HG02973 (cell line): Measurements from ENCODE around the gene MARK3.

Source experiments
- ATAC-seq: cut with Tn5 transposase; IDR thresholded peaks from one replicate; pipeline ENCODE4 v1.9.1; 2021; ENCODE audit warnings: moderate library complexity; ENCODE audit not compliant: unreplicated experiment

Gene MARK3

DNA sequence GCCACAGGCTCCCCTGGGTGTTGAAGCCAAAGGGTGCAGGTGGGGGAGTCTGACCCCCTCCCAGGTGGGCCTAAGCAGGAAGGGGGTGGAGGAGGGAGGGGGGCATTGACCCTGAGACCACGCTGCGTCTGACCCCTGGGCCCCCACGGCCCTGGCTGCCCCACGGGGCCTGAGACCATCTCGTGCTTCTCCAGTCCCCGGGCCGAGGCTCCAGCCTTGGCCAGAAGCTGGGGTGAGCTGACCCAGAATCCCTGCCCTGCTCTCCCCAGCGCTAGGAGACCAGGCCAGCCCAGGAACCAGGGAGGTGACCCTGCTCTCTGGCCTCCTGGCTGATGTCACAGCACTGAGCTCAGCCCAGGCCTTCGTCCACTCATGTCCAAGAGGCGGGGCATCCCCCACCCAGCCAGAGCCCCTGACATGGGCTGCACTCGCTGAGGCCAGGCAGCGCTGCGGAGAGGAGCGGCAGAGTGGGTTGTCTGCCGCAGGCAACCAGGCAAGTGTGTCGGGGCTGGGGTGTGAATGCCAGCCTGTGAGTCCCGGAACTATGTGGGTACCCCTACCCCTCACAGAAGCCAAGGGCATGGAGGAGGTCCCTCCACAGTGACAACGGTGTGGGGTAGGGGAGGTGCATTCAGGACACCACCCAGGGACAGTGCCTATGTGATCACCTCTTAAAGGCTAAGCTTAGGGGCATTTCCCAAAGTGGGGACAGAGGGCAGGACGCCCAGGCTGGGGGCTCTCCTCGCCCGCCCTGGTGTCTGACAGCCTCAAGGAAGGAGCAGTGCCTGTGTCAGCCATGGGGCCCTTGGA, 150.1 kb downstream of the MARK3 start:
- ATAC-seq, result no peak

DNA sequence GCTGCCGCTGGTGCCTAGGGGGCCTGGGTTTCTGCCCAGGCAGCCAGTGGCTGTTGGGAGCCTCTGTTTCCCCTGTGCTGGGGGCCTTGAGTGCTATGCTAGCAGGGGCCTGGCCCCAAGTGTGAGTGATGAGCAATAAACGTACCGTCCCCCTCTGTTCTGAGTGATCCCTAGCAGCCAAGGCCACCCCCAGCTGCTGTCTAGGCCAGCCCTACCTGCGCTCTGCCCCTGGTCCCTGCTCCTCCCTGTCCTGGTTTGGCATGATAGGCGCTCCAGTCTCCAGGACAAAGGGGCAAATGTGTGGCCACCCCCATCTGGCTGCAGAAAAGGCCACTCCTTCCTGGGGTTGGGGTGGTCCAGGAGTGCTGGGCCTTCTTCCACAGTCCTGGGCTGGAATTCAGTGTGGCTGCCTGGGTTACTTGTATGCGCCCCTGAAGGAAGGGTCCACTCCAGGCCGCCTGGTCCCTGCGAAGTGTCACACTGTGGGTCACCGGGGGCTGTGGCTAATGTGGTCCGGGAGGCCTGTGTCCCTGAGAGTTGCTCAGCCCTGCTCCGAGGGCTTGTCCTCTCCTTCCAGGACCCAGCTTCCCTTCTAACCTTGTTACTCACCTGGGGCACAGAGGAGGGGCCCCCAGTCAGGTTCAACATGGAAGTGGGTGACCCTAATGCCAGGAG, 150.8 kb downstream of the MARK3 start:
- no peak for ATAC-seq

DNA sequence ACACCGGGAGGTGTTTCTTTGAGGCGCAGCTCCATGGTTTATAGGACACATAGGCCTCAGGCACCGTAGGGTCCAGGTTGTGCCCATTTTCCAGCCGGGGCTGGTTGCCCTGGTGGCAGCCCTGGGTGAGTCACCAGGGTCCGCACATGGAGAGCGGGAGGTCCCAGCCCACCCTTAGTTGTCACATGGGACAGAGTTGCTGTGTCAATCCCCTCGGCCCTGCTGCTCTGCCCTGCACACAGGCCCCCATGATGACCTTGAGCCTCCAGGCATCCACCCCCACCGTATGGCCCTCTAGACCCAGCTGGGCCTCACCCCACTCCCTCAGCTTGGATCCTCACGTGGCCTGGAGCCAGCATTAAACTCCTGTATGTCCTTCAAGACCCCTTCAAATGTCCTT, 151.5 kb downstream of the MARK3 start:
- no peak for ATAC-seq

DNA sequence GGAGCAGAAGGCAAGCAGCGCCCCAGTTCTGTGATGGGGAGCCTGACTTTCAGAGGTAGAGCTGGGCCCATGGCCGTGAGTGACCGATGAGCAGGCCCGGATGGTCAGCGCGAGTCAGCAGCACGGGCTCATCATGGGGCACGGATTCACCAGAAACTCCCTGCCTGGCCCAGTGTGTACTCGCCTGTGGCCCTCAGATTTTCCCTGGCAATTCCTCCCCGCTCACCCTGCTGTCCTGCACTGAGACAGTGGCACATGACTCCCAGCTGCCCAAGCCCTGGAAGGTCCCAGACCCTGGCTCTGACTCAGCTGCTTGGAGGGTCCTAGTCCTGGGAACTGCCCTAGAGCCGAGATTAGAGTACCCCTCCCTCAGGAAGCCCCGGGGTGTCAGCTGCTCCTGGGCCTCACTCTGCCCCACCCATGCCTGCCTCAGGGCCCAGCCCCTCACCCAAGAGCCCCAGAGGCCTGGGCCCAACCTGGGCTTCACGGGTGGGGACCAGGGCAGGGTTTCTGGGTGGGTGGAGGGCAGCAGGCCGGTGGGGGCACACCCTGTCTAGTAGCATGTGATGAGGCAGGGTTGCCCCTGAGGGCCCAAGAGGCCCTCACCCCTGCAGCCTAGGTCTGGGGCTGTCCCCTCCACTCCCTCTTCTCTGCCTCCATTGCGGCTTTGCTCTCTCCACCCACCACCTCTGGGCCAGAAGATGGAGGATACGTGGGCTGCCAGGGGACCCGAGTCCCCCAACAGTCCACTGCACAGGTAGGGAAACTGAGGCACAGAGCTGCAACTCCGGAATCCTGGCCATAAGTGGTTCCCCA, 152.2 kb downstream of the MARK3 start:
- ATAC-seq, result no peak

DNA sequence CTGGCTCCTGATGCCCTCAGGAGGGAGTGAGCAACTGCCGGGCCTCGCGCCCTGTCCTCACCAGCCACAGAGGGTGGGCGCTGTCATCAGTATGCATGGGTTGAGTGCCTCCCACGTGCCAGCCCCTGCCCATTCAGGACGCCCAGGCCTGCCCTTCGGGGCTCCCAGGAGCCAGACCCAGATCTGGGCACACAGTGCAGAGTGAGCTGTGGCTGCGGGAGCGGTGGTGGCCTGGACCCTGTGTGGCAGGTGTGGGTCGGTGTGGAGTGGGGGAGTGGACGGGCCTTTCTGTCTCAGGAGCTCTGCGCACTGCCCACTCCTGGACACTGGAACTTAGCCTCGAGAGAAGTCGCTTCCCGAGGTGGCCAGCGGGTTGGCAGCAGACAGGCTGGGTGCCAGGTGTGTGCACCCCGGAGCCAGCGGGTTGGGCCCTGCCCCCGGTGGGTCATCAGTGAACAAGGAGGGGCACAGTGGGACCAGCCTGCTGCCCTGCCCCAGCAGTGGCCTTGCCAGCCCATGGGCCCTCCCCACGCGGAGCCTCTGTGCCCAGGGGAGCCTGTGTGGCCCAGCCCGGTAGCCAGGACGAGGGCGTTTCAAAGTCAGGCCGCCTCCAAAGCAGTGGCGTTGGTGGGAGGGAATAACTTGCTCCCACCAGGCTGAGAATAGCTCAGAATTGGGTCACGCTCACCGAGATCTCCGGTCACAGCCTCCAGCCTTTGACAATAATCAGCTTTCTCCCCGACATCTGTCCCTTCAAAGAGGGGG, 153.3 kb downstream of the MARK3 start:
- ATAC-seq, result no peak

DNA sequence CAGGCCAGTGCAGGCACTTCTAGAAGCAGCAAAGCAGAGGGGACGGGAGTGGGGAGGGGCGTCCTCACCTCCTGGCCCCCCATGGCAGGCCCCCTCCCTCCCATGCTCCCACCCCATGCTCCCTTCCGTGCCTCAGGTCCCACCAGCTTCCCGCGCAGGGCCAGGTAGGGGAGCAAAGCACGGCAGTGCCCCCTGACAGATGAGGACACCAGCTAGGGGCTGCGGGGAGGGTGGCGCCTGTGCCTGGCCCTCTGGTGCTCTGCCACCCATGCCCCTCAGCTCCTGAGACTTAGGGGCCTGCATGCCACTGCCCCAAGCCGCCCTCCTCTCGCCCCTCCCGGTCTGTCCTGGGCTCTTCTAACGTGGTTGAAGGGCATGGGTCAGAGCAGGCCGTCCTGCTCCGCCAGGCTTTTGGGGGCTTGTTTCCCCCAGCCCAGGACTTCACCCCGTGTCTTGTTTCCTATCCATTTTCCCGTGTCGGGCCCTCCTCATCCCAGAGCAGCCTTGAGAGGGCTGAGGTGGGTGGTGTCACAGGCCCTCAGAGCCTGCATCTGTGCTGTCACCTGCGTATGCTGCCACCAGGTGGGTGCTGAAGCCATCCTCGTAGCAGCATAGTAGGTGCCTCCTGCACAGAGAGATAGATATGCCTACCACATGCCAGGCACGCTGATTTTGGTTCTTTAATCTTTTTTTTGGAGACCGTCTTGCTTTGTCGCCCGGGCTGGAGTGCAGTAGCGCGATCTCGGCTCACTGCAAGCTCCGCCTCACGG, 154.0 kb downstream of the MARK3 start:
- ATAC-seq, result no peak

DNA sequence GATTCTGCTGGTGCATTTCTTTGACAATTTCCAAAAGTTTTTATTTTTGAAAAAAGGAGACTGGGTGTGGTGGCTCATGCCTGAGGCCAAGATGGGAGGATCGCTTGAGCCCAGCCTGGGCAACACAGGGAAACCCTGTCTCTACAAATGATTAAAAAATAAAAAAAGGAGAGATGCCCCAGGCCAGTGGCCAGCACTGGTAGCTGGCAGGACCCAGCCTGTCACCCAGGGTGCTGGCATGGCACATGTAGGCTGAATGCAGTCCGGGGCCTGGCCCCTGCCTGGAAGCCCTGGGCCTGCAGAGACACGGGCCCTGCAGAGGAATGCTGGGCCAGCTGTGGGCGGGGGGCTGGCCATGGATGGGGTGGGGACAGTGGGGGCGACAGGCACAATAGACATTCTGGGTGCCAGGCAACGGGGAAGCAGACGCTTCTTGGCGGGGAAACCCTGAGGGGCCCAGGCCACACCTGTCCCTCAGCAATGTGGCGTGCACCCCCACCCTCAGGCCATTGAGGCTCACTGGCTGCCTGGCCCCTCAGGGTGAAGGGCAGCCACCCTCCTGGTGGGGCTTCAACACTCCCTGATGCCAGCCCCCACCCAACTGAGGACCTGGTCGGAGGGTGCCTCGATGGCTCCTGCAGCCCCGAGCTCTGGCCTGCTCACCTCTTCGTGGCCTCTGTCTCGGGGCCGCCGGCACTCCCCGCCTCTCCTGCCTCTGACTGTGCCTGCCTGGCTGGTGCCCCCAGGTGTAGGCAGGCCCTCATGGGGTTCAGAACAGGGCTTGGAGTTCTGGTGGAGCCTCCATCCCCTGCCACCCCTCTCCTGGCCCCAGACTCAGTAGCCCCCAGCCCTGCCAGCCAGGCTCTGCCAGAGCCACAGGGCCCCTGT, 155.8 kb downstream of the MARK3 start:
- ATAC-seq, result no peak

DNA sequence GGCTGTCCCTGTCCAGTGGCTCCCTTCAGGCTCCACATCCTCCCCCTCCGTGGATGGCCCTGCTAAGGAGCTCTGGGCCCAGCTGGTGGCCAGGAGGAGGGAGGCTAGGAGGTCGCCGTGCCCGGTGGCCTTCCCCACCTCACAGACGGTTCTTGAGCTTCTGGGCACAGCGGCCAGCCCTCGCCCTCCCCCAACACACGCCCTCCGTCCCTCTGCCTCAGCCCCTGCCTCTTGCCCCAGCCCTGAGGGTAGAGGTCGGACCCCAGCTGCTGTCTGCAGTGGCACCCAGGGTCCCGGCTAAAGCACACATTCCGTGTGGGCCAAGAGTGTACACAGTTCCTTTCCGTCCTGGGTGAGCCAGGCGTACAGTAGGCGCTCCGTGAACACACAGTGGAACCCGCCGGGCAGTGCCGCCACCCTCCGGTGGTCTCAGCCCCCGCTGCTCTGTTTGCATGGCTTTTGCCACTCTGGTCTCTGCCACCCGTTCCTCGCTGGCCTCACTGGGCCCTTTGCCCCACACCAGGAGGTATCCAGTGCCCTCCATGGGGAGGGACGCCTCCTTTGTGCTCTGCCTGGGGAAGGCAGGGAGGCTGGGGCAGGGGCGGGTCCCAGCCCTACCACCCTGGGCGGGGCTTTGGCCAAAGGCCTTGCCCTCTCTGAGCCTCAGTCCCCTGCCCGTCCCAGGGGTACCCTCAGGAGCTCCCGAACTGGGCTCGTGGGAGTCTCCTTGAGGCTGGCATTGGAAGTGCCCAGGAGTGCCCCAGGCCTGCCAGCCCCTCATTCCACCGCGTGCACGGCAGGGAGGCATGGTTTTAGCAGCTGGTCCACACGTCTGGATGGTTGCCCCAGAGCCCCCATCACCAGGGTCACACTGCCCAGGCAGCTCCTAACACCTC, 156.7 kb downstream of the MARK3 start:
- no peak for ATAC-seq

DNA sequence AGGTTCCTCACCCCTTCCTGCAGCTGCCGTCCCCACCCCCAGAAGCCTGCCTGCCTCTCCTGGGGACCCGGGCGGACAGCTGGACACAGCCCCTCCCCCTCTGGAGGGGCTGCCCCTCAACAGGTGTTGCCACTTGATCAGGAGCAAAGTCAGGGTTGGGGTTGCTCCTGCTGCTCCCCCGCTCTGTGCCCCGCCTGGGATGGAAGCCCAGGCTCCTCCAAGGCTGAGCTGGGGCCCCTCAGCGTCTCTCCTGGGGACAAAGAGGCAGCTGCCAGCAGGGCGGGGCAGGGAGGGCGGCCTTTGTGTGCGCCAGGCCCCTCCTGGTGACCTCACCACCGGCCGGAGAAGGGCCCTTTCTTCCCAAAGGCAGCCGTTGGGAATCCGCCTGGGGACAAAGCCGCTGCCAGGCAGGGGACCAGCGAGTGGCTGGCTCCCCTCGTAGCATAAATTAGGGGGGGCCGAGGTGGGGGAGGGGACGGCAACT, 157.4 kb downstream of the MARK3 start:
- ATAC-seq, result no peak

DNA sequence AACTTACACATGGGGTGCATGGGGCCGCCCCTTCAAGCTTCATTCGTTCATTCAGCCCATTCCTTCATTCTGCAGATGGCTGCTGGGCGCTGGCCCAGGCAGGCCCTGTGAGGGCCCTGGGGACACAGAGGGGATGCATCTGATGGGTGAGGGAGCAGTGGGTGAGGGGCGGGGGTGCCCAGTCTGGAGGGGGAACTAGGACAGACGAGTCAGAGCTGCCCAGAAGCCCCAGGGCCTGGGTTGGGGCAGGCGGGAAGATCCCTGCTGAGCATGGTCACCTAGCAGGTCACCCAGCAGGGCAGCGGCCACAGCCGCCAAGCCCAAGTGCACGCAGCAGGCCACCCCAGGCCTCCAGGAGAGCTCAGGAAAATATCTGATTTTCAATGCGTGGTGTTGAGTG, 157.9 kb downstream of the MARK3 start:
- ATAC-seq, result no peak

DNA sequence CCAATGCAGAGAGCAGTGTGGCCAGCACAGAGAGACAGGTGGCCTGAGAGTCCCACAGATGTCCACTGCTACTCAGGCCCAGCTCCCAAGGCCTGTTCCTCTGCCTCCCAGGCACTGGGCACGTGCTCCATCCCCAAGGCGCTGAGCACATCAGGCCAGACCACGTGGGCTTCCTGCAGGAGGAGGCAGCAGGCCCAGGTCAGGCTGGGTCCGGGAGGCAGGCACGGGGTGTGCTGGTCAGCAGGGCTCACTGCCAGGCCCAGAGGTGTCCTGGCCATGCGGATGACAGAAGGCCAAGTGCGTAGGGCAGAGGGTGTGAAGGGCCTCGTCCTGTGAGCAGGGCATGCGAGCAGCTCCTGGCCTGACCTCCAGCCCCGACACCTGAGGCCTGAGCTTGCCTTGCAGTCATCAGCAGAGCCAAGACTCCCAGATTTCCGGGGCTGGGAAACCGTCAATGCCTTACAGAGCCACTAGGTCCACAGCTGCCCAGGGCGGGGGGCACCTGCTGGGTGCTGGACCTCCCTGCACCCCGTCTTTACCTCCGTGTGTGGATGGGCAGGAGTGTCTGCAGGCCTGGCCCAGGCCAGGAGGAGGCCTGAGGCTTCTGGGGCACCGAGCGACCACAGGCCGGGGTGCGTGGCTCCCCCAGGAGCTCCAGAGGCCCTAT, 158.6 kb downstream of the MARK3 start:
- ATAC-seq, result no peak

DNA sequence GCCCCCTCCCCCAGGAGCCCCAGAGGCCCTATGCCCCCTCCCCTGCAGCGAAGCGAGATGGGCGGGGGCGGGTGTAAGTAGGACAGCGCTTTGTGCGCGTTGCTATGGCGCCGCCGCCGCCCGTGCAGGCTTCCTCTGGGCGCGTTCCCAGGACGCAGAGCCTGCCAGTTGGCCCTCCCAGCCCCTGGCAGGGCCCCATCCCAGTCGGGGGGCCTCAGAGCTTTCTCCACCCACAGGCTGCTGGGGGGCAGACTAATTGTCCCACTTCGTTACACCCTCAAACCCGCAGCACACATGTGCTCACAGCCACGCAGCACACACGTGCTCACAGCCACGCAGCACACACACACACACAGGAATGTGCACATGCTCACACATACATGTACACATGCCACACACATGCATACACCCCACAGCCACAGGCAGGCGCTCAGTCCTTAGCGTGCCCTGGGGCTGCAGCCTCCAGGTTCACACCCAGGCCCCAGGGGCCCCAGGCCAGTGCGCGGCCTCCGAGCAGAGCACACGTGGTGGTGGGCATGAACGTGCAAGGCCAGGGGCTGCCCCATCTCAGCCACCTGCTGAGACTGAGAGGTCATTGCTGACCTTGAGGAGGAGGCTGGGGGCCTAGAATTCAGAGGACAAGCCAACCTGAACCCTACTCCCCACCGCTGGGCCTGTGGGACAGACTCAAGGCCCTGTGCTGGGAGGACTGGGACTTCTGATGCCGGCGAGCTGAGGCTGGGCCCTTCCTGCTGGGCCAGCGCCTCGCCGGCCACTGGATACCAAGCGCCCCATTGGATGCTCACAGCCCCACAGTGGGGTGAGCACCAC, 159.4 kb downstream of the MARK3 start:
- no peak for ATAC-seq

DNA sequence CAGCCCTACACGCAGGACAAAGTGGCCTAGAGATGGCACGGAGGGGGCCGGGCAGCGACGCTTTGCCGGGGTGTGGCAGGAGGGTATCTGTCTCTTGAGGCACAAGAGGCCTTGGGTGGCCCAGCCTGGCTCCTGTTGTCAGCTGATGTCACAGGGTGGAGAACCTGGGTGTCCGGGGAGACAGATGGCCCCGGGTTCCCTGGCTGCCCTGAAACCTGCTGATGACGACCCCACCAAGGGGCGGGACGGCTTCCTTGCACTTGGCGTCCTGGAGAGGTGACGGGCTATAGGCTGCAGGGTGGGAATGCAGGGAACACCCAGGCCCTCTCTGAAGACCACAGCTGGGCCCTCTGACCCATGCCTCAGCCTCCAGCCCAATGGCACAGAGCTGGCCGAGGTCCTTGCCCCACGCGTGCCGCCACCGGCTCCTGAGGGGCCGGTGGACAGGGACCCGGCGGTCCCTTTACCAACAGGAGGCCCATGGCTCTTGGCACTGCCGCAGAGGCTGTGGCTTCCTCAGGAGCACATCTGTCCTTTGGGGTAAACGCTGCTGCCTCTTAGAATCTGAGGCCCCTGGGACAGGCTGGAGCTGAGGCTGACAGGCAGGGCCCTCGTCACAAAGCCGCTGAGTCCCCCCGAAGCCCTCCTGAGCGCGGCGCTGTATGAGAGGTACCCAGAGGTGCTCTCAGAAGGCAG, 160.2 kb downstream of the MARK3 start:
- ATAC-seq, result no peak

DNA sequence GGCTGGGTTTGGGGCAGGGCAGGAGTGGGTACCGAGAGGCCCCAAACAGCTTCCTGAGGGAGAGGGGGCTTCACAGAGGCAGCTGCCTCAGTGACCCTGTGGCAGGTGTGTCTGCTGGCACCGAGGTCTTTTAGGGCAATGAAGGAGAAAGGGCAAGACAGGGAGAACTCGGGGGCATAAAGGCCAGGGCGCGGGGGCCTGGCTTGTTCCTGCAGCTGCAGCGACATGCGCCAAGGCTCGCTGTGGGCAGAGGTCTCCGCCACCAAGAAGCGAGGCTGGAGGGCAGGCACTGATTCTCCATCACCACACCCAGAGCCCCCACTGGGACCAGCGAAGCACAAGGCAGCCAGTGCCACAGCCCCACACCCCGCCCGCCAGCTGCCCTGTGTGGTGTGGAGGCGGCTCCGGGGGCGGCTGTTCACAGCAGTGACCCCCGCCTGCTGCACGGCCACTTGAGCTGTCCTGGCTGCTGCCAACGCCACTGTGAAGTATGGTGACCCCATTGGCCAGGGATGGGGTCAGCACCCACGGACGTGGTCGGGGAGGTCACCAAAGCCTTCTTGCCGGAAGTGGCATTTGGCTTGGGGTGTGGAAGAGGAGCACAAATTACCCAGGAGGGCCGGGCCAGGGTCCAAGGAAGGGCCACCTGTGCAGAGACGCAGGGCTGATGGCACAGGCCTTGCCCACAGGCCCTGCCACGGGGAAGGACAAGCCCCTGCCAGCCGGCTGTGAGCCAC, 160.9 kb downstream of the MARK3 start:
- ATAC-seq, result no peak

DNA sequence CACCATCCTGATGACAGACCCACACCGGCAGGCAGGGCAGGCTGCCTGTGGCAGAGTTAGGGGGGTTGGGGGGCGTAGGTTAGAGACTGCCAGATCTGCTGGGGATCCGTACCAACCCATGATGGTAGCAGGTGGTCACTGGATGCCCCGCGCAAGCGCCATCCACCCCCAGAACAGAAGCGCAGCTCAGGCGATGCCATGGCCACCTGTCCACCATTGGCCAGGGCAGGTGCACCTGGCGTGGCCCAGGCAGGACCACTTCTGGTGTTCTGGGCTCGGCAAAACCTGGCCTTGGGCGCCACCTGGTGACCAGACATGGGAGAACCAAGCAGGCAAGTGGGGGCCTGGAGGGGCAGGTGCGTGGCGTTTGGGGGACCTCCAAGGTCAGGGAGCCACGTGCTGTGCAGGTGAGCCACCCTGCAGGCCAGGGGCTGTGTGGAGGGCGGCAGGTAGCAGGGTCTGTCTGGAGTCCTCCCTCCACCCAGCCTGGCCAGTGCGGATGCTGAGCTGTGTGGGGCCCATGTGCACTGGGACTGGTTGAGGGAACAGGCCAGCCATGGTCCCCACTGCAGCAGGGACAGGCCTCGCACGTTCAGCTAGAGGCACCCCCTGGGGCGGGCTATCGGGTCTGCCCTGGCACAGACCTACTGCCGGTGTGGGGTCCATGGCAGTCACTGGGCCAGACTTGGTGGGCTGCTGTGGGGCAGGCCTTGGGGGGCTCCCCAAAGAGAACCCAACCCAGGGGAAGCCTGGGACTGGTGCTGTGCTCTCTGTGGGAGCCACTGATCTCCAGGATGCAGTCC, 161.6 kb downstream of the MARK3 start:
- ATAC-seq, result no peak
